Measurements from ENCODE around the gene PLA2G1B. TPM values are rescaled to one million over a fixed set of nuclear protein-coding genes. Genes with fewer than 3 reads are reported as not detected.
A peak's percentile ranks its signal among the peaks of the same experiment; 100 is the strongest.

The PLA2G1B gene
- total and polyA plus RNA-seq, 10 donors: 0.29 to 1.9 (median 0.95) TPM; not detected in 4

DNA sequence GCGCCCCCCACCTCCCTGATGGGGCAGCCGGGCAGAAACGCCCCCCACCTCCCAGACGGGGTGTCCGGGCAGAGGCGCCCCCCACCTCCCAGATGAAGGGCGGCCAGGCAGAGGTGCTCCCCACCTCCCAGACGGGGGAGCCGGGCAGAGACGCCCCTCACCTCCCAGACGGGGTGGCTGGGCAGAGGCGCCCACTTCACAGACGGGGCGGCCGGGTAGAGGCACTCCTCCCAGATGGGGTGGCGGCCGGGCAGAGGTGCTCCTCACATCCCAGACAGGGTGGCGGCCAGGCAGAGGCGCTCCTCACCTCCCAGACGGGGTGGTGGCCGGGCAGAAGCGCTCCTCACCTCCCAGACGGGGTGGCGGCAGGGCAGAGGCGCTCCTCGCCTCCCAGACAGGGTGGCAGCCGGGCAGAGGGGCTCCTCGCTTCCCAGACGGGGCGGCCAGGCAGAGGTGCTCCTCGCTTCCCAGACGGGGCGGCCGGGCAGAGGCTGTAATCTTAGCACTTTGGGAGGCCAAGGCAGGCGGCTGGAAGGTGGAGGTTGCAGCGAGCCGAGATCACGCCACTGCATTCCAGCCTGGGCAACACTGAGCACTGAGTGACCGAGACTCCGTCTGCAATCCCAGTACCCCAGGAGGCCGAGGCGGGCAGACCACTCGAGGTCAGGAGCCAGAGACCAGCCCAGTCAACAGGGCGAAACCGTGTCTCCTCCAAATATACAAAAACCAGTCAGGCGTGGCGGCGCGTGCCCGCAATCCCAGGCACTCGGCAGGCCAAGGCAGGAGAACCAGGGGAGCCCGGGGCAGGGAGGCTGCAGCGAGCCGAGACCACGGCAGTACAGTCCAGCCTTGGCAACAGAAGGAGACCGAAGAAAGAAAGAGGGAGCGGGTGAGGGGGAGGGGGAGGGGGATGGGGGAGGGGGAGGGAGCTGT lies 49.2 kb downstream of the PLA2G1B start:
- TF ChIP-seq, protein P1, sequence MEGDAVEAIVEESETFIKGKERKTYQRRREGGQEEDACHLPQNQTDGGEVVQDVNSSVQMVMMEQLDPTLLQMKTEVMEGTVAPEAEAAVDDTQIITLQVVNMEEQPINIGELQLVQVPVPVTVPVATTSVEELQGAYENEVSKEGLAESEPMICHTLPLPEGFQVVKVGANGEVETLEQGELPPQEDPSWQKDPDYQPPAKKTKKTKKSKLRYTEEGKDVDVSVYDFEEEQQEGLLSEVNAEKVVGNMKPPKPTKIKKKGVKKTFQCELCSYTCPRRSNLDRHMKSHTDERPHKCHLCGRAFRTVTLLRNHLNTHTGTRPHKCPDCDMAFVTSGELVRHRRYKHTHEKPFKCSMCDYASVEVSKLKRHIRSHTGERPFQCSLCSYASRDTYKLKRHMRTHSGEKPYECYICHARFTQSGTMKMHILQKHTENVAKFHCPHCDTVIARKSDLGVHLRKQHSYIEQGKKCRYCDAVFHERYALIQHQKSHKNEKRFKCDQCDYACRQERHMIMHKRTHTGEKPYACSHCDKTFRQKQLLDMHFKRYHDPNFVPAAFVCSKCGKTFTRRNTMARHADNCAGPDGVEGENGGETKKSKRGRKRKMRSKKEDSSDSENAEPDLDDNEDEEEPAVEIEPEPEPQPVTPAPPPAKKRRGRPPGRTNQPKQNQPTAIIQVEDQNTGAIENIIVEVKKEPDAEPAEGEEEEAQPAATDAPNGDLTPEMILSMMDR (IDR thresholded peaks at IDR 0.05 in 8 of 11, conservative IDR thresholded peaks at IDR 0.05 in 3 of 11): no peak
- TF ChIP-seq POLR2AphosphoS5 (IDR thresholded peaks at IDR 0.05): no peak
- H3K27ac ChIP-seq: no peak overlapping the region
- H3K4me3 ChIP-seq: no peak overlapping the region
- intact Hi-C loops (cut with DNase I; ENCODE audit: low total_unique reads): no loop called here
- no peaks in the 10 kb centered on the region for H3K36me3 ChIP-seq
- peaks cover 0 to 23% (median 0%) of the 10 kb centered on the region in 7 donors for H3K27me3 ChIP-seq (replicated peaks in 1 of 7)
- WGBS, 5 donors: 93 to 96% (median 95%) methylated on average over 24 to 56 of the region's 57 CpGs
- DNase-seq: no peak
- H3K9me3 ChIP-seq: peaks cover 0 to 5% (median 0%) of the 10 kb centered on the region in 8 donors
- no peaks in the 10 kb centered on the region for H3K4me1 ChIP-seq

DNA sequence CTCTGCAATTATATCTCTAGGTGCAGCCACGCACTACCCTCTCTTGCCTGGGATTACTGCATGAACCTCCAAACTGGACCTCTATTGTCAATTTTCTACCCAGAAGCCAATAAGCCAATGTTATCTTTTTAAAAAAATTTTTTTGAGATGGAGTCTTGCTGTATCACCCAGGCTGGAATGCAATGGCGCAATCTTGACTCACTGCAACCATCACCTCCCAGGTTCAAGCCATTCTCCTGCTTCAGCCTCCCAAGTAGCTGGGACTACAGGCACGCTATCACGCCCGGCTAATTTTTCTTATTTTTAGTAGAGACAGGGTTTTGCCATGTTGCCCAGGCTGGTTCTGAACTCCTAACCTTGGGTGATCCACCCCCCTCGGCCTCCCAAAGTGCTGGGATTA lies 50.8 kb downstream of the PLA2G1B start:
- no peak for DNase-seq
- no peak for TF ChIP-seq POLR2AphosphoS5 (IDR thresholded peaks at IDR 0.05)
- TF ChIP-seq POLR2A (IDR thresholded peaks at IDR 0.05): no peak
- TF ChIP-seq, protein P1 (IDR thresholded peaks at IDR 0.05 in 8 of 11, conservative IDR thresholded peaks at IDR 0.05 in 3 of 11): no peak
- Histone ChIP-seq H3K4me1 (no peaks in the 10 kb centered on the region), H3K9me3 (peaks cover 0 to 5% (median 0%) of the 10 kb centered on the region in 8 donors), H3K4me3 (no peak overlapping the region), H3K36me3 (no peaks in the 10 kb centered on the region), H3K27me3 (replicated peaks in 1 of 7) (peaks cover 0 to 29% (median 0%) of the 10 kb centered on the region in 7 donors), H3K27ac (peak overlapping the region in 1 of 8 donors; percentile 6)
- WGBS, 5 donors: 90 to 95% (median 94%) methylated on average over 6 of the region's 6 CpGs
- intact Hi-C loops (cut with DNase I; ENCODE audit: low total_unique reads): no loop called here

Small RNAs within 50 kb of the gene (small RNA-seq; reads per million reads assigned to genes)
- gene RNU4-1: 3,174 to 34,317 (median 18,114) reads per million in 4 donors
- 1,260 to 1,617 (median 1,410) reads per million in 4 donors for gene RNU4-2
- gene RNU6-1088P: 0 reads per million in 4 donors

Other genes starting within 250 kb of the PLA2G1B start
- gene RAB35, start 211.0 kb downstream of the PLA2G1B start, total RNA-seq: 10 to 100 TPM; 25.7 to 69.8 (median 58.4) TPM
- gene RAB35, start 211.0 kb downstream of the PLA2G1B start, polyA plus RNA-seq: 10 to 100 TPM; 14.8 to 40.1 (median 16.9) TPM
- gene GCN1, start 133.1 kb downstream of the PLA2G1B start, total RNA-seq: 100 to 1,000 TPM in 4 of 7 donors, 10 to 100 TPM in 3; 91.6 to 131 (median 106) TPM
- 10 to 100 TPM; 10.4 to 22.1 (median 14.5) TPM for gene GCN1, start 133.1 kb downstream of the PLA2G1B start, polyA plus RNA-seq
- gene RPLP0, start 126.7 kb downstream of the PLA2G1B start, total RNA-seq: 1,000 to 10,000 TPM; 1,023 to 1,741 (median 1,286) TPM
- gene RPLP0, start 126.7 kb downstream of the PLA2G1B start, polyA plus RNA-seq: 1,000 to 10,000 TPM; 3,423 to 5,071 (median 3,908) TPM
- 100 to 1,000 TPM in 5 of 7 donors, 10 to 100 TPM in 2; 91.8 to 161 (median 149) TPM for gene PXN, start 62.0 kb downstream of the PLA2G1B start, total RNA-seq
- 10 to 100 TPM; 22.3 to 49.8 (median 35.6) TPM for gene PXN, start 62.0 kb downstream of the PLA2G1B start, polyA plus RNA-seq
- gene RNU4-2, start 35.9 kb downstream of the PLA2G1B start, total RNA-seq: over 10,000 TPM in 4 of 7 donors, under 1 TPM in 3; under 0.01 to 20,748 (median 15,186) TPM
- not detected for gene RNU4-2, start 35.9 kb downstream of the PLA2G1B start, polyA plus RNA-seq
- 1,000 to 10,000 TPM in 4 of 7 donors, under 1 TPM in 2, not detected in 1; under 0.01 to 7,358 (median 2,736) TPM for gene RNU4-1, start 34.5 kb downstream of the PLA2G1B start, total RNA-seq
- gene RNU4-1, start 34.5 kb downstream of the PLA2G1B start, polyA plus RNA-seq: not detected
- gene SIRT4, start 25.5 kb downstream of the PLA2G1B start, total RNA-seq: 1 to 10 TPM in 6 of 7 donors, under 1 TPM in 1; 0.66 to 2.6 (median 1.7) TPM
- gene SIRT4, start 25.5 kb downstream of the PLA2G1B start, polyA plus RNA-seq: 1 to 10 TPM; 1.2 to 1.4 (median 1.3) TPM
- gene MSI1, start 41.4 kb upstream of the PLA2G1B start, total RNA-seq: under 1 TPM in 1 of 7 donors, not detected in 6; 0.35 TPM
- under 1 TPM in 2 of 3 donors, not detected in 1; 0.02 to 0.03 TPM for gene MSI1, start 41.4 kb upstream of the PLA2G1B start, polyA plus RNA-seq
- 100 to 1,000 TPM; 182 to 427 (median 190) TPM for gene COX6A1, start 110.3 kb upstream of the PLA2G1B start, total RNA-seq
- 100 to 1,000 TPM; 382 to 551 (median 480) TPM for gene COX6A1, start 110.3 kb upstream of the PLA2G1B start, polyA plus RNA-seq
- 10 to 100 TPM; 10.2 to 15.9 (median 12.9) TPM for gene TRIAP1, start 118.6 kb upstream of the PLA2G1B start, total RNA-seq
- 10 to 100 TPM; 31.0 to 35.9 (median 34.1) TPM for gene TRIAP1, start 118.6 kb upstream of the PLA2G1B start, polyA plus RNA-seq
- gene GATC, start 118.7 kb upstream of the PLA2G1B start, total RNA-seq: 10 to 100 TPM; 16.1 to 26.0 (median 23.3) TPM
- 10 to 100 TPM in 1 of 3 donors, 1 to 10 TPM in 2; 7.0 to 12.4 (median 8.9) TPM for gene GATC, start 118.7 kb upstream of the PLA2G1B start, polyA plus RNA-seq
- 100 to 1,000 TPM; 107 to 166 (median 142) TPM for gene SRSF9, start 142.0 kb upstream of the PLA2G1B start, total RNA-seq
- 100 to 1,000 TPM; 119 to 160 (median 143) TPM for gene SRSF9, start 142.0 kb upstream of the PLA2G1B start, polyA plus RNA-seq
- gene DYNLL1, start 168.3 kb upstream of the PLA2G1B start, total RNA-seq: 100 to 1,000 TPM in 6 of 7 donors, 10 to 100 TPM in 1; 84.1 to 220 (median 152) TPM
- 100 to 1,000 TPM; 164 to 338 (median 313) TPM for gene DYNLL1, start 168.3 kb upstream of the PLA2G1B start, polyA plus RNA-seq
- gene COQ5, start 201.4 kb upstream of the PLA2G1B start, total RNA-seq: 10 to 100 TPM; 18.6 to 24.0 (median 20.2) TPM
- 10 to 100 TPM; 29.2 to 34.6 (median 32.5) TPM for gene COQ5, start 201.4 kb upstream of the PLA2G1B start, polyA plus RNA-seq
- gene RNF10, start 206.6 kb upstream of the PLA2G1B start, total RNA-seq: 100 to 1,000 TPM; 172 to 428 (median 248) TPM
- 100 to 1,000 TPM; 101 to 134 (median 125) TPM for gene RNF10, start 206.6 kb upstream of the PLA2G1B start, polyA plus RNA-seq